Esophagus (tissue), 2 donors: Measurements from ENCODE around the gene CLECL1. TPM values are rescaled to one million over a fixed set of nuclear protein-coding genes. Genes with fewer than 3 reads are reported as not detected.
"Not testable (repeated sequence)": the region's sequence is repeated elsewhere in the genome, so short reads cannot be mapped to it uniquely, and the experiment has no call there.

ENCODE experiments used
- H3K27ac ChIP-seq, 2 donors: one replicate each; pipeline ENCODE4 v1.5.1; 2013; ENCODE audit warnings: low read depth in 2 of 2, mild to moderate bottlenecking in 2 of 2, inconsistent platforms in 1 of 2, low read length in 1 of 2, moderate library complexity in 1 of 2
- H3K27me3 ChIP-seq, 2 donors: one replicate each; pipeline ENCODE4 v1.6.1; 2013; ENCODE audit warnings: low read length in 2 of 2, control low read depth in 1 of 2, mild to moderate bottlenecking in 1 of 2; ENCODE audit not compliant: insufficient read depth in 2 of 2, control insufficient read depth in 1 of 2
- H3K36me3 ChIP-seq, 2 donors: one replicate each; pipeline ENCODE4 v1.6.1; 2013; ENCODE audit warnings: low read length in 1 of 2; ENCODE audit not compliant: control insufficient read depth in 2 of 2, insufficient read depth in 2 of 2
- H3K4me1 ChIP-seq, 2 donors: one replicate each; pipeline ENCODE4 v1.6.1; 2013; ENCODE audit warnings: low read length in 1 of 2; ENCODE audit not compliant: control insufficient read depth in 2 of 2, insufficient read depth in 2 of 2
- H3K4me3 ChIP-seq, 2 donors: one replicate each; pipeline ENCODE4 v1.5.1; 2013; ENCODE audit warnings: low read length in 2 of 2, mild to moderate bottlenecking in 2 of 2, low read depth in 1 of 2, moderate library complexity in 1 of 2
- H3K9me3 ChIP-seq, 2 donors: one replicate each; pipeline ENCODE4 v1.6.1; 2013; ENCODE audit warnings: mild to moderate bottlenecking in 2 of 2, low read depth in 1 of 2, low read length in 1 of 2, moderate library complexity in 1 of 2; ENCODE audit not compliant: control insufficient read depth in 2 of 2, insufficient read depth in 1 of 2
- WGBS, 2 donors: extraction: QIAGEN DNeasy Blood & Tissue Kit; methylation state at CpG; one replicate each; pipeline ENCODE4 v1.1.7; 2013; 5-methylcytosine and 5-hydroxymethylcytosine counted together
- polyA plus RNA-seq, 2 donors: library from polyadenylated mRNA; stranded (reverse); fragments of 200-250 nt; gene quantifications; one replicate each; pipeline ENCODE4 v1.2.3, GENCODE V29; 2013
- donor health status: healthy with polysubstance abuse.
- donor health status: Bipolar disorder and iron deficiency.

CLECL1 gene
- polyA plus RNA-seq, 2 donors: 0.25 TPM; not detected in 1

DNA sequence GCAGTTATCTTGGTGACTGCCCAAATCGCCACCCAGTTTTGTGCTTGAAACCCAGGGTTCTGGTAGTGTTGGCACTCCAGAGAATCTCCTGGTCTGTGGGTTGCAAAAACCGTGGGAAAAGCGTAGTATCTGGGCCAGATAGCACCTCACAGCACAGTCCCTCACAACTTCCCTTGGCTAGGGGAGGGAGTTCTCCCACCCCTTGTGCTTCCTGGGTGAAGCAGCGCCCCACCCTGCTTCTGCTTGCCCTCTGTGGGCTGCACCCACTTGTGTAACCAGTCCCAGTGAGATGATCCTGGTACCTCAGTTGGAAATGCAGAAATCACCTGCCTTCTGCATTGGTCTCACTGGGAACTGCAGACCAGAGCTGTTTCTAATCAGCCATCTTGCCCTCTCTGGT lies 47.0 kb downstream of the CLECL1 start:
- H3K27ac ChIP-seq: peak overlapping the region in 1 of 2 donors; percentile 6
- 87 to 92% methylated on average over 4 of the region's 4 CpGs for WGBS, 2 donors
- peaks cover 0 to 3% of the 10 kb centered on the region in 2 donors for H3K4me1 ChIP-seq
- H3K27me3 ChIP-seq: no peaks in the 10 kb centered on the region
- no peaks in the 10 kb centered on the region for H3K36me3 ChIP-seq
- no peak overlapping the region for H3K4me3 ChIP-seq
- no peaks in the 10 kb centered on the region for H3K9me3 ChIP-seq

DNA sequence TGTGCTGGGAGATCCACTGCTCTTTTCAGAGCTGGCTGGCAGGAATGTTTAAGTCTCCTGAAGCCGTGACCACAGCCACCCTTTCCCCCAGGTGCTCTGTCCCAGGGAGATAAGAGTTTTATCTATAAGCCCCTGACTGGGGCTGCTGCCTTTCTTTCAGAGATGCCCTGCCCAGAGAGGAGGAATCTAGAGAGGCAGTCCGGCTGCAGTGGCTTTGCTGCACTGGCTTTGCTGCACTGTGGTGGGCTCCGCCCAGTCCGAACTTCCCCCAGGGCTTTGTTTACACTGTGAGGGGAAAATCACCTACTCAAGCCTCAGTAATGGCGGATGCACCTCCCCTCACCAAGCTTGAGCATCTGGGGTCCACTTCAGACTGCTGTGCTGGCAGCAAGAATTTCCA lies 47.5 kb downstream of the CLECL1 start:
- not testable (repeated sequence) for H3K4me1 ChIP-seq, H3K4me3 ChIP-seq, H3K27me3 ChIP-seq, H3K36me3 ChIP-seq, H3K9me3 ChIP-seq, H3K27ac ChIP-seq
- WGBS, 2 donors: 81 to 84% methylated on average over 5 of the region's 5 CpGs

DNA sequence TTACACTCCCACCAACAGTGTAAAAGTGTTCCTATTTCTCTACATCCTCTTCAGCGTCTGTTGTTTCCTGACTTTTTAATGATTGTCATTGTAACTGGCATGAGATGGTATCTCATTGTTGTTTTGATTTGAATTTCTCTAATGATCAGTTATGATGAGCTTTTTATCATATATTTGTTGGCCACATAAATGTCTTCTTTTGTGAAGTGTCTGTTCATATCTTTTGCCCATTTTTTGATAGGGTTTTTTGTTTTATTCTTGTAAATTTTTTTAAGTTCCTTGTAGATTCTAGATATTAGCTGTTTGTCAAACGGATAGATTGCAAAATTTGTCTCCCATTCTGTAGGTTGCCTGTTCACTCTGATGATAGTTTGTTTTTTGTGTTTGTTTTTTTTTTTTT lies 49.9 kb downstream of the CLECL1 start:
- not testable (repeated sequence) for H3K9me3 ChIP-seq, H3K27ac ChIP-seq, H3K36me3 ChIP-seq, H3K27me3 ChIP-seq, H3K4me3 ChIP-seq, H3K4me1 ChIP-seq
- 93 to 95% methylated on average over 2 of the region's 2 CpGs for WGBS, 2 donors

DNA sequence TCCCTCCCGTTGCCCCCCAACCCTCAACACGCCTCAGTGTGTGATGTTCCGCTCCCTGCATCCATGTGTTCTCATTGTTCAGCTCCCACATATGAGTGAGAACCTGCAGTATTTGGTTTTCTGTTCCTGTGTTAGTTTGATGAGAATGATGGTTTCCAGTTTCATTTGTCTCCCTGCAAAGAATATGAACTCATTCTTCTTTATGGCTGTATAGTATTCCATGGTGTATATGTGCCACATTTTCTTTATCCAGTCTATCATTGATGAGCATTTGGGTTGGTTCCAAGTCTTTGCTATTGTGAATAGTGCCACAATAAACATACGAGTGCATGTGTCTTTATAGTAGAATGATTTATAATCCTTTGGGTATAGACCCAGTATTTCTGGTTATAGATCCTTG lies 50.4 kb downstream of the CLECL1 start:
- not testable (repeated sequence) for H3K4me3 ChIP-seq, H3K4me1 ChIP-seq, H3K36me3 ChIP-seq, H3K27ac ChIP-seq, H3K27me3 ChIP-seq, H3K9me3 ChIP-seq
- WGBS, 2 donors: 92 to 97% methylated on average over 4 of the region's 4 CpGs

DNA sequence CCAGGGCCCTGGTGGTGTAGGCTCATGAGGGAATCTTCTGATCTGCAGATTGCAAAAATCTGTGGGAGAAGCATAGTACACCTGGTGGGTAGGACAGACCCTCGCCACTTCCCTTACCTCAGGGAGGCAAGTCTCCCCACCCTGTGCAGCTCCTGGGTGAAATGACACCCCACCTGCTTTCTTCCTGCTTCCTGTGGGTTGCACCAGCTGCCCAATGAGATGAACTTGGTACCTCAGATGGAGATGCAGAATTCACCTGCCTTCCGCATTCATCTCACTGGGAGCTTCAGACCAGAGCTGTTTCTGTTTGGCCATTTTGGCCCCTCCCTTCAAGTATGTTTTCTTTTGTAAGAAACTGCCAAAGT lies 58.7 kb downstream of the CLECL1 start:
- 80 to 83% methylated on average over 2 of the region's 2 CpGs for WGBS, 2 donors
- Histone ChIP-seq H3K4me1 (peaks cover 2 to 6% of the 10 kb centered on the region in 2 donors), H3K27me3 (no peaks in the 10 kb centered on the region), H3K9me3 (no peaks in the 10 kb centered on the region), H3K4me3 (no peak overlapping the region), H3K27ac (peak overlapping the region in 1 of 2 donors; percentile 18), H3K36me3 (no peaks in the 10 kb centered on the region)

DNA sequence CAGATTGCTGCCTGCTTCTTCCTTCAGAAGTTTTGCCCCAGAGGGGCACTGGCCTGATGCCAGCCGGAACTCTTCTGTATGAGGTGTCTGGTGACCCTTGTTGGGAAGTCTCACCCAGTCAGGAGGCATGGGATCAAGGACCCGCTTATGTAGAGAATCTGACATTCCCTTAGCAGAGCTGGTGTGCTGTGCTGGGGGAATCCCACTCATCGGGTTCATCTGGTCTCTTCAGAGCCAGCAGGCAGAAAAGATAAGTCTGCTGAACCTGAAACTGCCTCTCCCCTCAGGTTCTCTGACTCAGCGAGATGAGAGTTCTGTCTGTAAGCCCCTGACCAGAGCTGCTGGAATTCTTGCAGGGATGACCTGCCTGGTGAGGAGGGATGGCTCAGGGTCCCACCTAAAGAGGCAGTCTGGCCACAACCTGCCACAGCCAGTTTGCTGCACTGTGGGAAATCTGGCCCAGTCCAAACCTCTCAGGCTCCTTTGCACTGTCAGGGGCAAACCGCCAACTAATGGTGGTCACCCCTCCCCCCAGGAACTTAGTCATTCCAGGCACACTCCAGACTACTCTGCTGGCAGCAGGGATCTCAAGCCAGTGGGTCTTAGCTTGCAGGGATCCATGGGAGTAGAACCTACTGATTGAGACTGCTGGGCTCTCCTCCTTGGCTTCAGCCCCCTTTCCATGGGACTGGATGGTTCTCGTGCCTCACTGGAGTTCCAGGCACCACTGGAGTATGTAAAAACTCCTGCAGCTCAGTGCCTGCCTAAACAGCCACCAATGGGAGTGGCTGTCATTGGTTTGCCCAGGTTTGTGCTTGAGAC lies 59.3 kb downstream of the CLECL1 start:
- 41 to 56% methylated on average over 6 of the region's 6 CpGs for WGBS, 2 donors
- no peaks in the 10 kb centered on the region for H3K27me3 ChIP-seq
- H3K27ac ChIP-seq: peak overlapping the region in 1 of 2 donors; percentile 47
- H3K36me3 ChIP-seq: no peaks in the 10 kb centered on the region
- H3K9me3 ChIP-seq: no peaks in the 10 kb centered on the region
- H3K4me1 ChIP-seq: peaks cover 2 to 6% of the 10 kb centered on the region in 2 donors
- no peak overlapping the region for H3K4me3 ChIP-seq

Other genes with a start within 250 kb of the CLECL1 start
- under 1 TPM; 0.73 to 0.81 TPM for gene KLRB1, start 125.2 kb downstream of the CLECL1 start, polyA plus RNA-seq
- 1 to 10 TPM; 1.8 to 5.2 TPM for gene CLEC2D, start 63.4 kb downstream of the CLECL1 start, polyA plus RNA-seq
- gene CD69, start 27.8 kb upstream of the CLECL1 start, polyA plus RNA-seq: 1 to 10 TPM; 1.6 to 1.8 TPM
- 1 to 10 TPM in 1 of 2 donors, under 1 TPM in 1; 0.48 to 1.2 TPM for gene KLRF1, start 94.4 kb upstream of the CLECL1 start, polyA plus RNA-seq
- 10 to 100 TPM in 1 of 2 donors, 1 to 10 TPM in 1; 8.3 to 12.8 TPM for gene CLEC2B, start 136.3 kb upstream of the CLECL1 start, polyA plus RNA-seq
- gene KLRF2, start 148.4 kb upstream of the CLECL1 start, polyA plus RNA-seq: not detected
- not detected for gene CLEC2A, start 199.3 kb upstream of the CLECL1 start, polyA plus RNA-seq
- gene CLEC12A, start 238.3 kb upstream of the CLECL1 start, polyA plus RNA-seq: under 1 TPM; 0.16 to 0.32 TPM